Choroid plexus epithelial cell (primary cell): ENCODE data around the gene MED16.
"Not testable (repeated sequence)": the region's sequence is repeated elsewhere in the genome, so short reads cannot be mapped to it uniquely, and the experiment has no call there.

Experiments used
- DNase-seq: peaks from one replicate; pipeline ENCODE4 v3.0.0-alpha.2; 2010; ENCODE audit warnings: low read depth
- H3K4me3 ChIP-seq: 2 replicates; pipeline ENCODE4 v1.5.1; 2011; ENCODE audit warnings: low read depth, mild to moderate bottlenecking, control low read depth, low read length, moderate library complexity
- TF ChIP-seq, protein P1 (sequence below): conservative IDR thresholded peaks from 2 replicates; pipeline ENCODE4 v1.5.1; 2011; ENCODE audit warnings: low read depth, mild to moderate bottlenecking, control low read depth, inconsistent platforms, low read length, moderate library complexity

The MED16 gene

DNA sequence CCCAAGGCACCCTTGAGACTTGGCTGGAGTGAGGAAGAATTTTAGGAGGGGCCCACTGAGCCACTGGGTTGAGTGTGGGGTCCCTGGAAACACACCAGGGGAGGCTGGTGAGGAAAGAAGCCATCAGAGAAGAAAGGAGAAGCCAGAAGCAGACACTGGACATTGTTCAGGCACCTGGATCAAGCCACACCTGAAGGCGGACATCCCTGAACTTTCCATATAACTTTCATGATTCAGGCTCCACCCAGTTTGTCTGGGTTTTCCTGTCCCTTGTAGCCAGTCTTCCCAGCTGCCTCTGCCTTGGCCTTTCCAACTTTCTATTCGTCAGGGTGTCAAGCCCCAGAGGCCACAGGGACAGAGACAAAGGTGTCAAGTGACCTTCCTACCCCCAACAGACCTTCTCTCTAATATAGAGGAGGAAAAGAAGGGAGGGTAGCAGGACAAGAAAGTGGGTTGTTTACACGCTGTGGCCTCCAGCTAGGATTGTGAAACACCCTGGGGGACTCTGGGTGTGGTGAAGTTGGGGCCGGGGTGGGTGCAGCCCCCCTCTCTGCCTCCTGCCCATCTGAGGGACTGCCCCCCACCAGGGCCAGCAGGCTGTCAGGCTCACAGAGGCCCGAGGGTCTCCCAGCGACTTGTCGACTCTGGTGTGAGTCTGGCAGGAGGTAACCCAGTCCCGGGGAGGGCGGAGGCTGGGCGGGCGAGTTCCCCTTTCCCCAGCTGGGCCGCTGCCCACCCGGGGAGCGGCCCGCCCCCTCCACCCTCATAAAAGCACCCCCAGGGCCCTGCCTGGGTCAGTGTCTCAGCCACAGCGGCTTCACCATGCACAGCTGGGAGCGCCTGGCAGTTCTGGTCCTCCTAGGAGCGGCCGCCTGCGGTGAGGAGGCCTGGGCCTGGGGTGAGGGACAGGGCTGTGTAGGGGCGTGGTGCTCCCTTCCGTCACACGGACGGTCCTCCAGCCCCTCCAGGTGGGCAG lies 33.8 kb downstream of the MED16 start, which contains the start of gene CFD:
CFD (plus strand) TSS at position 797 of the 976 bp plus-strand sequence; CDS start at position 823, 26 bp downstream.
- H3K4me3 ChIP-seq = peak within 1 kb of the TSS; percentile 52
- TF ChIP-seq, protein P1, sequence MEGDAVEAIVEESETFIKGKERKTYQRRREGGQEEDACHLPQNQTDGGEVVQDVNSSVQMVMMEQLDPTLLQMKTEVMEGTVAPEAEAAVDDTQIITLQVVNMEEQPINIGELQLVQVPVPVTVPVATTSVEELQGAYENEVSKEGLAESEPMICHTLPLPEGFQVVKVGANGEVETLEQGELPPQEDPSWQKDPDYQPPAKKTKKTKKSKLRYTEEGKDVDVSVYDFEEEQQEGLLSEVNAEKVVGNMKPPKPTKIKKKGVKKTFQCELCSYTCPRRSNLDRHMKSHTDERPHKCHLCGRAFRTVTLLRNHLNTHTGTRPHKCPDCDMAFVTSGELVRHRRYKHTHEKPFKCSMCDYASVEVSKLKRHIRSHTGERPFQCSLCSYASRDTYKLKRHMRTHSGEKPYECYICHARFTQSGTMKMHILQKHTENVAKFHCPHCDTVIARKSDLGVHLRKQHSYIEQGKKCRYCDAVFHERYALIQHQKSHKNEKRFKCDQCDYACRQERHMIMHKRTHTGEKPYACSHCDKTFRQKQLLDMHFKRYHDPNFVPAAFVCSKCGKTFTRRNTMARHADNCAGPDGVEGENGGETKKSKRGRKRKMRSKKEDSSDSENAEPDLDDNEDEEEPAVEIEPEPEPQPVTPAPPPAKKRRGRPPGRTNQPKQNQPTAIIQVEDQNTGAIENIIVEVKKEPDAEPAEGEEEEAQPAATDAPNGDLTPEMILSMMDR = no peak

DNA sequence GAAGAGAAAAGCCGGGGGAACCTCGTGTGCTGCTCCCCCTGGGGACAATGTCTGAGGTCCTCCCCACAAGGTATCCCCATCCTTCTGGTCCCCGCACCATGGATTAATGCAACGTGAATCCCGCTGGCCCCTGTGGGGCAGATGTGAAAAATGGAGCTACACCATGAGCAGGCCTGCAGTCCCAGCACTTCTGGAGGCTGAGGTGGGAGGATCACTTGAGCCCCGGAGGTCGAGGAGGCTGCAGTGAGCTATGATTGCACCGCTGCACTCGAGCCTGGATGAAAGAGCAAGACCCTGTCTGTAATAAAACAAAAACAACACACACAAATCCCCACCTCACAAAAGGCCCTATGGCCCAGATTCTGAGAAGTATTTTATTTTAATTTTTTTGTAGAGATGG lies 34.7 kb downstream of the MED16 start:
- no peak overlapping the region for H3K4me3 ChIP-seq
- TF ChIP-seq, protein P1 = no peak
- DNase-seq = no peak

More for the DNA sequence above, 33.8 kb downstream of the MED16 start, which contains the start of gene CFD:
- no peak for DNase-seq

DNA sequence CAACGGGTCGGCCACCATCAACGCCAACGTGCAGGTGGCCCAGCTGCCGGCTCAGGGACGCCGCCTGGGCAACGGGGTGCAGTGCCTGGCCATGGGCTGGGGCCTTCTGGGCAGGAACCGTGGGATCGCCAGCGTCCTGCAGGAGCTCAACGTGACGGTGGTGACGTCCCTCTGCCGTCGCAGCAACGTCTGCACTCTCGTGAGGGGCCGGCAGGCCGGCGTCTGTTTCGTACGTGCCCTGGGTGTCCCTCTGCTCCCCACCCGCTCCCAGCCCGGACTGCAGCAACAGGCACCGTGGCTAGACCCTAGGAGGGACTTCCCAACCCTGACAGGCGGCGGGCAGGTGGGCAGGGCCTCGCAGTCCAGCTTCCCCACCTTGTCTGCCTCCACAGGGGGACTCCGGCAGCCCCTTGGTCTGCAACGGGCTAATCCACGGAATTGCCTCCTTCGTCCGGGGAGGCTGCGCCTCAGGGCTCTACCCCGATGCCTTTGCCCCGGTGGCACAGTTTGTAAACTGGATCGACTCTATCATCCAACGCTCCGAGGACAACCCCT lies 37.3 kb downstream of the MED16 start:
- no peak overlapping the region for H3K4me3 ChIP-seq
- DNase-seq = no peak
- TF ChIP-seq, protein P1 = no peak

DNA sequence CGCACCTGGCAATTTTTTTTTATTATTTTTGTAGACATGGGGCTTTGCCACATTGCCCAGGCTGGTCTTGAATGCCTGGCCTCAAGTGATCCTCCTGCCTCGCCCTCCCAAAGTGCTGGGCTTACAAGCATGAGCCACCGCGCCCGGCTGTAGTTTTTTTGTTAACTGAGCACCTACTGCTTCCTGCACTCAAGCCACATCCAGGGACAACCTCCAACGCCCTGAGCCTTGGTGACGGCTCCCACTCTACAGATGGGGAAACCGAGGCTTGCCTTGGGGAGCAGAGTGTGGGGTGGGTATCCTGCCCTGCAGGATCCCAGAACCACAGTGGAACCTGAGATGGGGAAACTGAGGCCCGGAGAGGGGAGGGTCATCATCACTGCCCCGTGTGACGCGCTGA lies 37.8 kb downstream of the MED16 start:
- no peak for DNase-seq
- TF ChIP-seq, protein P1 = no peak
- H3K4me3 ChIP-seq = no peak overlapping the region

- no peak overlapping the region for H3K4me3 ChIP-seq
- no peak for DNase-seq
- TF ChIP-seq, protein P1 = no peak
These were observed 38.4 kb downstream of the MED16 start for GRCh38 chr19:854549-854948.

DNA sequence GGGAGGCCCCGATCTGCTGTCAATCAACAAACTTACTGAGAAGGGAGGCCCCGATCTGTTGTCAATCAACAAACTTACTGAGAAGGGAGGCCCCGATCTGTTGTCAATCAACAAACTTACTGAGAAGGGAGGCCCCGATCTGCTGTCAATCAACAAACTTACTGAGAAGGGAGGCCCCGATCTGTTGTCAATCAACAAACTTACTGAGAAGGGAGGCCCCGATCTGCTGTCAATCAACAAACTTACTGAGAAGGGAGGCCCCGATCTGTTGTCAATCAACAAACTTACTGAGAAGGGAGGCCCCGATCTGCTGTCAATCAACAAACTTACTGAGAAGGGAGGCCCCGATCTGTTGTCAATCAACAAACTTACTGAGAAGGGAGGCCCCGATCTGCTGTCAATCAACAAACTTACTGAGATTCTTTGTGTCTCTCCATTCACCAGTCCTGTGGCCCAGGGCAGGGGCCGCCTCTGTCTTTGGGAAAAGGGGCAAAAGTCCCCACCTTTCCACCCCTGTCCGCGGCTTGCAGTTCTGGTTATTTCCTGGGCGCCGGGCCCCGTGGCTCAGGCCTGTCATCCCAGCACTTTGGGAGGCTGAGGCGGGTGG lies 39.3 kb downstream of the MED16 start:
- not testable (repeated sequence) for DNase-seq, H3K4me3 ChIP-seq

DNA sequence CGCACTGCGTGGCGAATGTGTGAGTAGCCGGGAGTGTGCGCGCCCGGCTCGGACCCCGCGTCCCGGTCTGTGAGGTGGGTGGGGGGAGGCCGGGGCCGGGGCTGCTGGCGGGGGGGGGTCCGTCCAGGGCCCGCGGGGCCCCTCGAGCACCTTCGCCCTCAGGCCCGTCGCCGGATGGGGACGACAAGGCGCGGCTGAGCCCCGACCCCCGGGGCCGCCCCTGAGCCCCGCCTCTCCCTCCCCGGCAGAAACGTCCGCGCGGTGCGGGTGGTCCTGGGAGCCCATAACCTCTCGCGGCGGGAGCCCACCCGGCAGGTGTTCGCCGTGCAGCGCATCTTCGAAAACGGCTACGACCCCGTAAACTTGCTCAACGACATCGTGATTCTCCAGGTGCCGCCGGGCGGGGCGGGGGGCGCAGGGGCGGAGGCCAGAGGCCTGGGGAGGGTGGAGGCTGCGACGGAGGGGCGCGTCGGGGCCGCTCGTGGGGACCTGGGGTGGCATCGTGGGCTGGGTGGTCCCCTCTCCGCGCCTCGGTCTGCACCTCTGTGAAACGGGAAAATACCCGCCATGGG lies 39.9 kb downstream of the MED16 start:
- H3K4me3 ChIP-seq = no peak overlapping the region
- DNase-seq = no peak
- TF ChIP-seq, protein P1 = no peak
